GM11168 (cell line): Measurements from ENCODE around the gene LIPA.
"Not testable (repeated sequence)": the region's sequence is repeated elsewhere in the genome, so short reads cannot be mapped to it uniquely, and the experiment has no call there.

Experiments
- in situ Hi-C: fragments of 300-500 bp; cut with MboI; formaldehyde crosslinking; loops from one replicate; pipeline ENCODE4 v1.12.0; 2022; ENCODE audit warnings: low sequenced_read_pairs; ENCODE audit not compliant: unreplicated experiment

The LIPA gene

DNA sequence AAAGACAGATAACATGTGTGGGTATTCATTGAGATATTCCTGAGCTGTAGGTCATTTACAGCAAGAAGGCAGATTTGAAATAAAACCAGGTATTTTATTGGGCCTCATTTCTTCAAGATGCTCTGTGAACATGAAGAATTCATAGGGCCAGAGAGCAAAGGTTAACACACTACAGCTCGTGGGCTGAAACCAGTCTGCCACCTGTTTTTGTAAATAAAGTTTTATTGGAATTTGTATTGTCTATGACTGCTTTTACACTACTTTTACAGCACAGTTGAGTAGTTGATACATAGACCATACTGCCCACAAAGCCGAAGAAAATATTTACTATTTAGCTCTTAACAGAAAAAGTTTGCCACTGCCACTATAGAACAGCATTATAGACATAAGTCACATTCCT is 22.1 kb upstream of the LIPA start:
- in situ Hi-C loops: no loop called here

GRCh38 chr10:89271532-89271931 is 20.0 kb upstream of the LIPA start:
- in situ Hi-C loops: no loop called here

DNA sequence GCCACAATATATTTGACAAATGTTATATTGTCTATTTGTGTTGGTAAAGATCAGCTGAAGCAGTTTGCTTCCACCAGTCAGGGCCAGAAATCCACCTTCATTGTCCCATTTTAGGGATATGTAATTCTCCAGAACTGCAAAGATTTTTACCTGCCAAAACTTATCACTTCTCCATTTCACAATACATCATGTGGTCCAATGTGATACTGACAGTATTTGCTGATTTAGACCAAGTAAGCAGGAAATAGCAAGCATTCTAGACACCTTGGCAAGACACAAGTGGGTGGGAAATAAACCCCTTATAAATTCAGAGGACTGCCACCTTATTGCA is 18.5 kb upstream of the LIPA start:
- in situ Hi-C loops: no loop called here

GRCh38 chr10:89269433-89270152 is 18.0 kb upstream of the LIPA start:
- in situ Hi-C loops: no loop called here

- in situ Hi-C loops: no loop called here
Measured at GRCh38 chr10:89266721-89267453, 15.3 kb upstream of the LIPA start.

DNA sequence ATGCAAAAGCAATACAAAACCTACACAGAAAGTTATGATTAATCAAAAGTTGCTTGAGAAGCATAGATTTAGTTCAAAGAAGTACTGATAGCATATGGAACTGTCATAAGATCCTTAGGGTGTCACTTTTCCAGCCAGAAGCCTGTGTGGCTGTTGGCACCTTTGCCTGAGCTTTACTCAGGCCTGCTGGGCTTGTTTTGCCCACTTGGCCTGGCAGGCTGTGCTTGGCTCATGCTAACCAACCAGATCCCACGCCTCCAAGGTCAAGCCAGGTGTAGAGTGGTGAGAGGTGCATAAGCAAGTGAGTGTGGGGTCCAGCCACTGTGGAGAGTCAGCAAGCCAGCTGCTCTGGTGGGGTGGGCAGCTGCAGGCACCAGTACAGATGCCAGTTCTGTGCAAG is 12.0 kb upstream of the LIPA start:
- in situ Hi-C loops: no loop called here

- in situ Hi-C loops: no loop called here
Measured at GRCh38 chr10:89263091-89263490, 11.5 kb upstream of the LIPA start.

- in situ Hi-C loops: no loop called here
Measured at GRCh38 chr10:89262086-89263051, 10.8 kb upstream of the LIPA start.

- in situ Hi-C loops: loop anchor here (10.0 kb wide), 2 partner anchors 116 to 316 kb away; partner anchors contain the start of gene IFIT1B
Measured at GRCh38 chr10:89258881-89259280, 7.3 kb upstream of the LIPA start.

- in situ Hi-C loops: loop anchor here (10.0 kb wide), 2 partner anchors 117 to 317 kb away; partner anchors contain the start of gene IFIT1B
Measured at GRCh38 chr10:89257581-89257980, 6.0 kb upstream of the LIPA start.

GRCh38 chr10:89256962-89257361 is 5.4 kb upstream of the LIPA start:
- in situ Hi-C loops: loop anchor here (10.0 kb wide), 2 partner anchors 118 to 318 kb away; partner anchors contain the start of gene IFIT1B

- in situ Hi-C loops: loop anchor here (10.0 kb wide), 2 partner anchors 118 to 318 kb away; partner anchors contain the start of gene IFIT1B
Measured at GRCh38 chr10:89256340-89256739, 4.8 kb upstream of the LIPA start.

GRCh38 chr10:89255793-89256192 is 4.2 kb upstream of the LIPA start:
- in situ Hi-C loops: loop anchor here (10.0 kb wide), 2 partner anchors 119 to 319 kb away; partner anchors contain the start of gene IFIT1B

DNA sequence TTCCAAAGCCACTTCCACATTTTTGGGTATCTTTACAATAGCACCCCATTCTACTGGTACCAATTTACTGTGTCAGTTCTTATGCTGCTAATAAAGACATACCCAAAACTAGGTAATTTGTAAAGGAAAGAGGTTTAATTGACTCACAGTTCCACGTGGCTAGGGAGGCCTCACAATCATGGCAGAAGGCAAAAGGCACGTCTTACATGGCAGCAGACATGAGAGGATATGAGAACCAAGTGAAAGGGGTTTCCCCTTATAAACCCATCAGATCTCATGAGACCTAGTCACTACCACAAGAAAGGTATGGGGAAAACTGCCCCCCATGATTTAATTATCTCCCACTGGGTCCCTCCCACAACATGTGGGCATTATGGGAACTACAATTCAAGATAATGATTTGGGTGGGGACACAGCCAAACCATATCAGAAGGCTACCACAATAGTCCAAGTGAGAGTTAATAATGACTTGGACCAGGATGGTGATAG is 3.6 kb upstream of the LIPA start:
- in situ Hi-C loops: loop anchor here (10.0 kb wide), 2 partner anchors 120 to 320 kb away; partner anchors contain the start of gene IFIT1B

GRCh38 chr10:89252225-89252585 is 630 bp upstream of the LIPA start:
- in situ Hi-C loops: loop anchor here (10.0 kb wide), 2 partner anchors 123 to 323 kb away; partner anchors contain the start of gene IFIT1B

GRCh38 chr10:89250865-89251408 is 638 bp downstream of the LIPA start:
- in situ Hi-C loops: loop anchor here (10.0 kb wide), 2 partner anchors 124 to 324 kb away; partner anchors contain the start of gene IFIT1B

DNA sequence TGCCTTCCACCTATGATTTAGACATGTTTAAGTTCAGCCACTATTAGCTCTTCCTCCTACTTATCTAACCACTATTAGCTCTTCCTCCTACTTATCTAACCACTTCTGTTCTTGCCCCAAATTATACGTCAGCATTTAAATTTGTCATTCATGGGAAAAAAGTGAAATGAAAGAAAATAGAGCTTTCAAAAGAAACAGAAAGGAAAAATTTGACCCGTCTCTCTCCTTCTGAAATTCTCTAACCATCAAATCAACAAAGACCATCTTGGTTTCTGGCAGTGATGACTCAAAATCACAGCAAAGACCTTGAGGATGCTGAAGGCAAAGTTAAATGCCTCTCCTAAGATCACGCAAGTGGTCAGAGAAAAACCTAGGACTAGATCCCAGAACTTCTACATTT is 2.6 kb downstream of the LIPA start:
- in situ Hi-C loops: no loop called here

- in situ Hi-C loops: not testable (repeated sequence)
Measured at GRCh38 chr10:89247623-89248022, 4.0 kb downstream of the LIPA start.

DNA sequence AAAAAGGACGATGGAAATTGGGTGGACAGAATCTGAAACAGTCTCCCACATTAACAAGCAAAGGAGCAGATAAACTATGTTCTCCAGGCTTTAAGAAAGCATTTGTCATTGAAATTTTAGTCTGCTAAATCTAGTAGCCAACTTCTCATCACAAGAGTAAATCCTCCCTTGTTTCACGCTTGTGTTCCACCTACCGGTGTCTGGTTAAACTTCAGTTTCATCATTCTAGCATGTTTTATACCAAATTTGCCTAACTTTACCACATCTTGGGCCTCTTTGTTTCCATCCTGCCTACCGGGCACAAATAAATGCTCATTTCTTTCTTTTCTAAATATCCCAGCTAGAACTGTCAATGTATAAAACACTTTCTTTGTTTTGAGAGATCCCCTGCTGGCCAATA is 5.8 kb downstream of the LIPA start:
- in situ Hi-C loops: no loop called here
